Activated CD4-positive, alpha-beta T cell treated with anti-CD3 and anti-CD28 coated beads for 36 hours (primary cell): ENCODE measurements around the gene BEST4. TPM values are rescaled to one million over a fixed set of nuclear protein-coding genes. Genes with fewer than 3 reads are reported as not detected.
"Not testable (repeated sequence)": the region's sequence is repeated elsewhere in the genome, so short reads cannot be mapped to it uniquely, and the experiment has no call there.

Source experiments
- ATAC-seq: fragments of 200-7000 bp; cut with Tn5 transposase; one replicate; pipeline ENCODE4 v1.10.0; 2021; ENCODE audit warnings: mild to moderate bottlenecking, moderate library complexity
- CTCF ChIA-PET: fragments of 350-600 bp; sonication (Branson Sonifier 250); formaldehyde crosslinking; loops from one replicate; lab custom pipeline; 2021; ENCODE audit warnings: antibody characterized with exemption; lab: Charles Lee
- POLR2A ChIA-PET: fragments of 350-600 bp; sonication (Branson Sonifier 250); formaldehyde crosslinking; loops from one replicate; lab custom pipeline; 2021; ENCODE audit warnings: antibody characterized with exemption, inconsistent platforms; lab: Charles Lee
- DNase-seq: peaks from one replicate; pipeline ENCODE4 v3.0.0-alpha.2; 2020
- H3K27ac Mint-ChIP-seq: one replicate; pipeline ENCODE4 v1.8.0; 2021; ENCODE audit warnings: mixed read lengths
- H3K27me3 Mint-ChIP-seq: one replicate; pipeline ENCODE4 v1.8.0; 2021; ENCODE audit warnings: mixed read lengths
- H3K36me3 Mint-ChIP-seq: one replicate; pipeline ENCODE4 v1.8.0; 2021; ENCODE audit warnings: low read depth, mixed read lengths
- H3K4me1 Mint-ChIP-seq: one replicate; pipeline ENCODE4 v1.8.0; 2021; ENCODE audit warnings: mixed read lengths
- H3K4me3 Mint-ChIP-seq: one replicate; pipeline ENCODE4 v1.8.0; 2021; ENCODE audit warnings: mild to moderate bottlenecking, moderate library complexity, mixed read lengths
- H3K9me3 Mint-ChIP-seq: one replicate; pipeline ENCODE4 v1.8.0; 2021; ENCODE audit warnings: low read depth, mixed read lengths
- intact Hi-C, 2 experiments: fragments of 100-400 bp; cut with DNase I in 1 of 2; cut with micrococcal nuclease in 1 of 2; formaldehyde crosslinking; loops; one replicate each; pipeline versions ENCODE4 v1.14.2 to v1.15.1; 2022 to 2024; cut with DNase I, micrococcal nuclease
- total RNA-seq, 2 experiments: library from RNA; stranded (reverse); gene quantifications; one replicate each; pipeline ENCODE4 v1.2.3, GENCODE V29; 2021

Gene BEST4
- total RNA-seq, 2 experiments from 2014 or later: 0.69 to 0.71 TPM

DNA sequence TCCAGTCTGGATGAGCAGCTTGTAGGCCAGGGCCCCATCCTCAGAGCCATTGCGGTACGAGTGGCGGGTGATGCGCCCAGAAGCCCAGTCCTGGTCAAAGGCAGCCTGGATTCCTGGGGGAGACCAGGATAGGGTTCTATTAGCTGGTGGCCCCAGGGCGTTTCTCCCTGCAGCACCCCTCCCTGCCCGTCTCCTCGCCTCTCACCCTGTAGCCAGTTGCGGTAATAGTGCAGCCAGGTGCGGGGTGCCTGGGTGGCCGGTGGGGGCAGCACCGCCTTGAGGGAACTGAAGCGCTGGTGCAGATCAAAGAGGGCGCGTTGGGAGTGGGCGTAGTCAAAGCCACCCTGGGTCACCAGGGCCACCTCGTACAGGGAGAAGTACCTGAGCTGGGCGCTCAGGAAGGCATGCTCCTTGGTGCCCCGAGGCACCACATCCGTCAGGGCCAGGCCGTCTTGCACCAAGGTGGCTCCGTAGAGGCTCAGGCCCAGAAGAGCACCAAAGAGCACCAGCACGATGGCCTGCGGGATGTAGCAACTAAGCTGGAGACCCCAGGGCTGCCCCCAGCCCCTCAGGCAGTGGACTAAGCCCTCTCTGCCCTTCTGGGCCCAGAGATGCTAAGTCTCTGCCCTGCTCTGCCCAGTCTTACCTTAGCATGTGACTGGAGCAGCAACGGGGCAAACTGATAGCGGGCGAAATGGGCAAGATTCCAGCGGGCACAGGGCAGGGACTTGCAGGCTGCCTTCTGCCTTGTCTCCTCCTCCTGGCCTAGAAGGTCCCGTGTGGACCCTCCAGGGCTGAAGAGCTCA, 39.4 kb upstream of the BEST4 start:
- no peak for ATAC-seq
- Mint-ChIP-seq H3K27me3 (no peaks in the 10 kb centered on the region), H3K27ac (no peak overlapping the region), H3K9me3 (no peaks in the 10 kb centered on the region), H3K4me1 (no peaks in the 10 kb centered on the region), H3K36me3 (no peaks in the 10 kb centered on the region), H3K4me3 (no peak overlapping the region)
- no peak for DNase-seq
- CTCF ChIA-PET: interaction anchor here (0.6 to 0.7 kb wide), 2 partner anchors 91 to 119 kb away, joined by 4 read pairs; no protein-coding TSS in a partner anchor
- POLR2A ChIA-PET: interaction anchor here (1.0 to 2.3 kb wide), 2 partner anchors 8 to 106 kb away, joined by 4 to 7 read pairs; no protein-coding TSS in a partner anchor
- intact Hi-C loops: no loop called here

DNA sequence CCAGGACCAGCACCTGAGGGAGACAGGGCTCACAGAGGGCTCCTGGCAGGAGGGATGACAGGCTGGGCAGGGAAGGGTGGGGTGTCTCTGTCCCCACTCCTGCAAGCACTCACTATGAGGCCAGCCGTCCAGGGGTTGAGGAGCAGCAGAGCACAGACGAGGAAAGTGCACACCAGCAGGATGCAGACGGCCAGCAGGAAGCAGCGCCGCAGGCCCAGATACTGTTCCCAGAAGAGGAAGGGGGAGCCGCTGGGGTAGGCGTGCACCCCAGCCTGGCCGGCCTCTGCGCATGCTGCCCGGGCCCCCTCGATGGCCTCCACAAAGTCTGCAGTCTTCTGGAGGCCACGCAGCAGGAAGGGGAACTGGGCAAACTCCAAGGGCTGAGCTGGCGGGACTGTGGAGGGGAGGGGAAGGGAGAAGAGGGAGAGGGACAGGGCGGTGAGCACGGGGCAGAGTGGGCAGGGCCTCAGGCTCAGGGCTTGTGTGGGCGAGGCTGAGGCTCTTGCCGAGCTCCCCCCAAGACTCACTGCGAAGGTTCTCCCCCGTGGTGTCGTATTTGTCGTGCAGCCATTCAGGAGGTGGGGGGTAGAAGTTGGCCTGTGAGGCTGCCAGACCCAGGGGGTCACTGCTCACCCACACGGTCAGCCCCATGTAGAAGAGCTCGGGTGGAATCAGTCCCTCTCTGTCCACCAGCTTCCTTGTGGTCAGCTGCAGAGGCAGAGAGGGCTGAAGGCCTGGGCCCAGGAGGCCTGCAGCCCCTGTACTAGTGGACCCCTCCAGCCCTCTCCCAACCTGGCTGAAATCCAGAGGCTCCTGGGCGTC, 38.6 kb upstream of the BEST4 start:
- H3K27me3 Mint-ChIP-seq: no peaks in the 10 kb centered on the region
- DNase-seq: no peak
- no peaks in the 10 kb centered on the region for H3K36me3 Mint-ChIP-seq
- no peak overlapping the region for H3K27ac Mint-ChIP-seq
- ChIA-PET POLR2A (interaction anchor here (0.6 to 2.3 kb wide), 2 partner anchors 17 to 105 kb away, joined by 3 to 7 read pairs; no protein-coding TSS in a partner anchor), CTCF (interaction anchor here (0.6 kb wide), 1 partner anchor 90 kb away, joined by 4 read pairs; no protein-coding TSS in a partner anchor)
- no peaks in the 10 kb centered on the region for H3K9me3 Mint-ChIP-seq
- no peaks in the 10 kb centered on the region for H3K4me1 Mint-ChIP-seq
- intact Hi-C loops: no loop called here
- no peak overlapping the region for H3K4me3 Mint-ChIP-seq
- ATAC-seq: no peak

DNA sequence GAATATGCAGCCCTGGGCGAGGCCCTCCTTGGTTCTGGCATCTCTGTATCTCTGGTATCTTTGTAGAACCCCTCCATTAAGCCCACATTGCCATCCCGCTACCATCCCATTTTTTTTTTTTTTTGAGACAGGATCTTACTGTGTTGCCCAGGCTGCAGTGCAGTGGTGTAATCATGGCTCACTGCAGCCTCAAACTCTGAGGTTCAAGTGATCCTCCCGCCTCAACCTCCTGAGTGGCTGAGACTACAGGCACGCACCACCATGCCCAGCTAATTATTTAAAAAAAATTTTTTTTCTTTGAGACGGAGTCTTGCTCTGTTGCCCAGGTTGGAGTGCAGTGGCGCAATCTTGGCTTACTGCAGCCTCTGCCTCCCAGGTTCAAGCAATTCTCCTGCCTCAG, 36.4 kb upstream of the BEST4 start:
- H3K36me3 Mint-ChIP-seq, H3K9me3 Mint-ChIP-seq, CTCF ChIA-PET, H3K27me3 Mint-ChIP-seq, ATAC-seq, intact Hi-C loops, H3K27ac Mint-ChIP-seq, H3K4me3 Mint-ChIP-seq, DNase-seq: not testable (repeated sequence)
- peaks cover 14% of the 10 kb centered on the region for H3K4me1 Mint-ChIP-seq
- POLR2A ChIA-PET: interaction anchor here (8.1 kb wide), 1 partner anchor 100 kb away, joined by 675 read pairs; the partner anchor contains the start of gene RNU5D-1

DNA sequence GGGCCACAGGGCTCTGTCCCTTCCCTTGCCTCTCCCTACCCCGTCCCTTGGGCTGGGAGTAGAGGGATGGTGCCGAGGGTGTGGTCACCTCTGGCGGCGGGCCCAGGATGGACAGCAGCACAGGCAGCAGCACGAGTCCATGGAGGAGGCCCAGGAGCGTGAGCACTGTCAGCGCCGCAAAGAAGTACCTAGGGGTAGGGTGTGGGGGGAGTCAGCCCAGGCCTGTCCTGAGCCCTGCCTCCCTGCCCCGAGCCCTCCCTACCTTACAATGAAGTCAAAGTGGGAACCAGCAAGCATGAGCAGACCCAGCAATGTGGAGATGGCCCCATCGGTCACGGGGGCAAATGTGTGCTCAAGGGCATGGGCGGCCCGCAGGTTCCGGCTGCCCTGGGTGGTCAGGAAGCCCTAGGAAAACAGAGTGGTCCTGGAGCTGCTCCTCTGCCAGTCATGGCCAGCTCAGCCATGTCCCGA, 35.0 kb upstream of the BEST4 start:
- no peak overlapping the region for H3K27ac Mint-ChIP-seq
- H3K36me3 Mint-ChIP-seq: peaks cover 2% of the 10 kb centered on the region
- intact Hi-C loops: no loop called here
- no peaks in the 10 kb centered on the region for H3K27me3 Mint-ChIP-seq
- no peaks in the 10 kb centered on the region for H3K9me3 Mint-ChIP-seq
- peaks cover 24% of the 10 kb centered on the region for H3K4me1 Mint-ChIP-seq
- ChIA-PET CTCF (interaction anchor here (0.8 to 3.2 kb wide), 4 partner anchors 24 to 116 kb away, joined by 3 to 12 read pairs (median 4); partner anchors contain the start of gene PLK3), POLR2A (interaction anchor here (8.1 kb wide), 1 partner anchor 98 kb away, joined by 675 read pairs; the partner anchor contains the start of gene RNU5D-1)
- no peak overlapping the region for H3K4me3 Mint-ChIP-seq
- DNase-seq (no peak), ATAC-seq (no peak)

DNA sequence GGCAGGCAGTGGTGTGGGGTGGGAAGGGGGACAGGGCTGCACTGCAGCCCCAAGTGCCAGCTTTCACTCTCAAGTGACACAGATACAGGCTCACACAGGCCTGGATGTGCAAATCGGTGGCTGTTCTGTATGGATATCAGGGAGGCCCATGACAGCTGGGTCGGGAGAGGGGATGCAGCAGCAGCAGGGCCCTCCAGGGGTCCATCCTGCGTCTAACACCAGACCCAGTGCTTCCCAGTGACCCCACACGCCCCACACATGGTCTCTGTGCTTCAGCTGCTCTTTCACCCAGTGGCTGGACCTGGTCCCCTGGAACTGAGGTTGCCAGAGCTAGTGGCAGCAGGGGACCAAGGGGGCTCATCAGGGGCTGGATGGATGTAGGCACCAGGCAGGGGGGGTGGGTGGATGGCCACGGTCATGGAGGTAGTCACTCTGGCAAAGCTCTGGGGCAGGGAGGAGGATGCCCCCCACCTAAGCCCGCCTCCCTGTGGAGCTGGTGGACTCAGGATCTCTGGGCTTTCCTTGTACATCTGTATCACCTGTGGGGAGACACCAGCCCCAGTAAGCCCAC, 34.2 kb upstream of the BEST4 start:
- ChIA-PET CTCF (interaction anchor here (0.6 to 3.2 kb wide), 3 partner anchors 23 to 51 kb away, joined by 4 to 12 read pairs (median 4); partner anchors contain the start of gene PLK3), POLR2A (interaction anchor here (0.7 to 8.1 kb wide), 4 partner anchors 15 to 670 kb away, joined by 3 to 675 read pairs (median 262); partner anchors contain the start of genes BTBD19, DYNLT4, PLK3 and RNU5D-1)
- Mint-ChIP-seq H3K27me3 (no peaks in the 10 kb centered on the region), H3K4me3 (no peak overlapping the region), H3K27ac (no peak overlapping the region), H3K9me3 (no peaks in the 10 kb centered on the region), H3K36me3 (peaks cover 2% of the 10 kb centered on the region), H3K4me1 (peaks cover 30% of the 10 kb centered on the region)
- DNase-seq (no peak), ATAC-seq (no peak)
- intact Hi-C loops: no loop called here

DNA sequence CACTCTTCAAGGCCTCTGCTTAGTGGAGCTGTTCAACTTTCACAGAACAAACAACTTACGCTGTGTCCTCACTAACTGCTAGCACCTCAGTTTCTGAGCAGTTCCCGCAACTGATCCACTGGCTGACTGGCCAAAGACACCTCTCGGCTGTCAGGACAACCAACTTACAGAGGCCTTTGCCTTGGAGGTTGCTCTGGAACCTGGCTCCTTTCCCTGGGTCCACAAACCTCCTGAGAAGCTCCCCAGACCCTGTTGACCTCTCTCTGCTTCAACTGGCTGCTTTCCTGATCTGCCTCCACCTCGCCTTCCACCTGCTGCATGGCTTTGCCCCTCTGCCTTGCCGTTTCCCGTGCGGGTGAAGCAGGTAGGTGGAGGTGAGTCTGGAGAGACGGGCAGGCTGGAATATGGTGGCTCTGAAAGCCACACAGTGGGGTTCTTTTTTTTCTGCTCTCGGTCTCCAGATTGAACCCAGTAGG, 33.3 kb upstream of the BEST4 start:
- peak overlapping the region; percentile 5 for H3K27ac Mint-ChIP-seq
- H3K9me3 Mint-ChIP-seq: no peaks in the 10 kb centered on the region
- H3K4me1 Mint-ChIP-seq: peaks cover 30% of the 10 kb centered on the region
- H3K36me3 Mint-ChIP-seq: peaks cover 4% of the 10 kb centered on the region
- no peak for DNase-seq
- ChIA-PET POLR2A (interaction anchor here (0.6 to 8.1 kb wide), 10 partner anchors 14 to 980 kb away, joined by 3 to 675 read pairs (median 4); partner anchors contain the start of genes BTBD19, DYNLT4, PLK3 and RNU5D-1), CTCF (interaction anchor here (0.6 to 3.2 kb wide), 3 partner anchors 22 to 90 kb away, joined by 5 to 12 read pairs (median 8); partner anchors contain the start of genes PLK3 and RNU5D-1)
- H3K4me3 Mint-ChIP-seq: peak overlapping the region; percentile 85
- no peak for ATAC-seq
- intact Hi-C loops: no loop called here
- no peaks in the 10 kb centered on the region for H3K27me3 Mint-ChIP-seq

DNA sequence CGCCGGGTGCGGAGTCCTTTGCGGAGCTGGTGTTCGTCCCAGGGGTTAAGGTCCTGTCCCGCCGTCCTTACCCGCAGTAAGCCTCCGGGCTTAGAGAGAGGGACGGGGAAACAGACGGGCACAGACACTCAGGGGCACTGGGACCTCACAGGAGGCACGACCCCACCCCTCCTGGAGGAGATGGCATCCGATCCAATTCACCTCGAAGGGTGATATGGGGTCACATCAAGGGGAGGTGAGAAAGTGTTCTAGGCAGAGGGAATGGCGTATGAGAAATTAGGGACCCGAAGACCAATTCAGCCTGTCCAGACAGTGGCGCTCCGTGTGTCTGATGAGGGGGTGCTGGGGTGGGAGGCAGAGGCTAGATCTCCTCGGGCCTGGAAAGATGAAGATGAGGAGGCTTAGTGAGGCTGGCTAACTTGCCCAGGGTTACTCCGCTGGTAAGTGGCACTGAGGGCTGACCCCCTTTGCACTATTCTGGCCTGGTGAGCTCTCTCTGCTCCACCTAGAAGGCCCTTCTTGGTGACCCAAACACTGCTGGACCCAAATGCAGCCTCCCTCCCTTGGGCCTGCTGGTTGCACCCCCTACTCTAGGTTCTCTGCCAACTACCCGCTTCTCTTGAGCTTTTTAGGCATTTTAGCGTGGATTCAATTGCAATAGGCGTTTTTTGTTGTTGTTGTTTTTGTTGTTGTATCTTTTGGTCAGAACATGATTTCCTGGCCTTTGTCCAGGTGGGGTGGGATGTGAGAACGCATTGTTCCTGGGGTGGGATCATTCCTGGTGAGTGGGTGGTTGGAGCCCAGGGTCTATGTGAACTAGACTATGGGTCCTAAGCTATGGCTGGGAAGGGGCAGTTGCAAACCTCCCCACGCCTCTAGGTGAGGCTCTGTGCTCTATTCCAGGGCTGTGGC, 32.6 kb upstream of the BEST4 start:
- CTCF ChIA-PET: interaction anchor here (0.6 to 3.2 kb wide), 6 partner anchors 12 to 99 kb away, joined by 4 to 12 read pairs (median 7); partner anchors contain the start of genes PLK3 and RNU5D-1
- Mint-ChIP-seq H3K27ac (peak overlapping the region; percentile 100), H3K36me3 (peaks cover 8% of the 10 kb centered on the region), H3K27me3 (no peaks in the 10 kb centered on the region), H3K4me3 (peak overlapping the region; percentile 85), H3K4me1 (peaks cover 30% of the 10 kb centered on the region), H3K9me3 (no peaks in the 10 kb centered on the region)
- no peak for DNase-seq
- POLR2A ChIA-PET: interaction anchor here (0.7 to 8.1 kb wide), 9 partner anchors 13 to 725 kb away, joined by 3 to 675 read pairs (median 4); partner anchors contain the start of genes BTBD19, DYNLT4, HECTD3 and PLK3
- ATAC-seq: no peak
- intact Hi-C loops: loop anchor here in 1 of 2 experiments (1.0 kb wide), 3 partner anchors 166 to 483 kb away; partner anchors contain the start of genes EIF2B3 and UROD

DNA sequence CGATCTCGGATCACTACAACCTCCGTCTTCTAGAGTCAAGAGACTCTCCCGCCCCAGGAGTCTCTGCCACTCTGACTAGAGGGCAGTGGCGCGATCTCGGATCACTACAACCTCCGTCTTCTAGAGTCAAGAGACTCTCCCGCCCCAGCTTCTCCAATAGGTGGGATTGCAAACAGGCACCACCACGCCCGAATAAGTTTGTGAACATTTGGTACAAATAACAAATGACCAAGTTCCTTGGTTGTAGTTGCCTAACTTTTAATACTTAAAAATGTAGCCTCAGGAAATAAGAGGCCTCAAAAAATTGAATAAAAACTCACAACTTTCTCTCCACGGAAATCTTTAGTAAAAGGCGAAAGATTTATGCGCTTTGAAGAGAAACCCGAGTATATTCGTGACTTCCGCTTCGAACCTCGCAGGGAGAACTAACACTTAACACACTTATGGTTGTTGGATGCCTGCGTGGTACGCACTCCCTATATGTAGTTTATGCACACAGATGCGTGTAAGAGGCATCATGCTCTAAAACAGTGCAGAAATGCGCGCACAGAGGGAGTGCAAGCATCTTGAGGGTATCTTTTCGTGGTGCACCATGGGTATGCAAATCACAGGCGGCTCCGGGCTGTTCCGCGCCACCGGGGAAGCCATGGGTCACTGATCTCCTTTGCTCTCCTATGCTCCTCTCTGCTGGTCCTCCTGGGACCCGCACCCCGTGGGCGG, 31.8 kb upstream of the BEST4 start:
- ChIA-PET POLR2A (interaction anchor here (0.6 to 8.1 kb wide), 57 partner anchors 8 to 1238 kb away, joined by 3 to 675 read pairs (median 5); partner anchors contain the start of genes BEST4, BTBD19, DYNLT4 and EIF2B3), CTCF (interaction anchor here (0.6 to 3.4 kb wide), 16 partner anchors 11 to 101 kb away, joined by 3 to 41 read pairs (median 6); partner anchors contain the start of genes BTBD19, DYNLT4, PLK3 and PTCH2)
- intact Hi-C loops: loop anchor here (1.0 to 2.0 kb wide), 11 partner anchors 10 to 484 kb away; partner anchors contain the start of genes RNU5D-1 (in 2 of the 2), RPS8 (in 2 of the 2), EIF2B3 (in 1 of the 2) and KIF2C (in 1 of the 2)
- Mint-ChIP-seq H3K4me3 (peak overlapping the region; percentile 85), H3K9me3 (no peaks in the 10 kb centered on the region), H3K27ac (peak overlapping the region; percentile 100), H3K36me3 (peaks cover 16% of the 10 kb centered on the region), H3K27me3 (no peaks in the 10 kb centered on the region), H3K4me1 (peaks cover 37% of the 10 kb centered on the region)
- peak; percentile 88 for ATAC-seq
- peak; percentile 88 for DNase-seq
